Superior temporal gyrus (tissue), 1 donor: Measurements from ENCODE around the gene GAS6.
"Not testable (repeated sequence)": the region's sequence is repeated elsewhere in the genome, so short reads cannot be mapped to it uniquely, and the experiment has no call there.

Experiments used
- DNase-seq: peaks from one replicate; pipeline ENCODE4 v3.0.0-alpha.2; 2016; ENCODE audit errors: extremely low spot score

GAS6 gene

GRCh38 chr13:113837560-113838355 lies 26.1 kb downstream of the GAS6 start:
- peak; percentile 83 for DNase-seq

- peak; percentile 33 for DNase-seq
Observed at GRCh38 chr13:113836768-113837559, 26.9 kb downstream of the GAS6 start.

GRCh38 chr13:113835461-113836270 lies 28.2 kb downstream of the GAS6 start:
- DNase-seq = no peak

- DNase-seq = no peak
Observed at GRCh38 chr13:113834496-113835200, 29.2 kb downstream of the GAS6 start.

- DNase-seq = not testable (repeated sequence)
Observed at GRCh38 chr13:113834006-113834405, 29.9 kb downstream of the GAS6 start.

- no peak for DNase-seq
Observed at GRCh38 chr13:113833111-113833830, 30.6 kb downstream of the GAS6 start.

GRCh38 chr13:113832631-113833030 lies 31.2 kb downstream of the GAS6 start:
- no peak for DNase-seq

- no peak for DNase-seq
Observed at GRCh38 chr13:113832205-113832604, 31.7 kb downstream of the GAS6 start.

- DNase-seq = no peak
Observed at GRCh38 chr13:113831061-113831460, 32.8 kb downstream of the GAS6 start.

- DNase-seq = not testable (repeated sequence)
Observed at GRCh38 chr13:113830426-113830950, 33.4 kb downstream of the GAS6 start.

- no peak for DNase-seq
Observed at GRCh38 chr13:113828282-113828825, 35.5 kb downstream of the GAS6 start.

GRCh38 chr13:113827021-113827420 lies 36.9 kb downstream of the GAS6 start:
- DNase-seq = no peak

- not testable (repeated sequence) for DNase-seq
Observed at GRCh38 chr13:113826446-113826845, 37.4 kb downstream of the GAS6 start.

- DNase-seq = no peak
Observed at GRCh38 chr13:113825841-113826240, 38.0 kb downstream of the GAS6 start.

- DNase-seq = no peak
Observed at GRCh38 chr13:113823771-113824170, 40.1 kb downstream of the GAS6 start.

GRCh38 chr13:113822956-113823744 lies 40.7 kb downstream of the GAS6 start:
- no peak for DNase-seq

- DNase-seq = no peak
Observed at GRCh38 chr13:113822266-113822665, 41.6 kb downstream of the GAS6 start.

- DNase-seq = no peak
Observed at GRCh38 chr13:113821847-113822246, 42.0 kb downstream of the GAS6 start.
